GM12878 (cell line): Measurements from ENCODE around the gene SLC29A4.

Source experiments
- ASH2L ChIP-seq: fragments of 300-600, 200-600 bp; sonication (generic); IDR thresholded peaks from 2 replicates; pipeline ENCODE4 v1.6.1; 2017; ENCODE audit warnings: low read depth, mild to moderate bottlenecking, borderline replicate concordance
- HDGF ChIP-seq: fragments of 450-650 bp; IDR thresholded peaks from 2 replicates; pipeline ENCODE4 v1.6.1; 2016; ENCODE audit warnings: antibody characterized with exemption
- IKZF1 ChIP-seq: fragments of 450-650 bp; conservative IDR thresholded peaks from 2 replicates; pipeline ENCODE4 v1.6.1; 2017; ENCODE audit warnings: antibody characterized with exemption, mild to moderate bottlenecking
- JUND ChIP-seq: IDR thresholded peaks from 2 replicates; pipeline ENCODE4 v1.6.1; 2012; ENCODE audit warnings: low read depth, mild to moderate bottlenecking, low read length, improper control_type of control experiment, moderate library complexity
- POLR2A ChIP-seq: IDR thresholded peaks from 2 replicates; pipeline ENCODE4 v1.6.1; 2011; ENCODE audit warnings: low read depth, mild to moderate bottlenecking, low read length
- TF ChIP-seq, protein P1 (sequence below): fragments of 450-650 bp; IDR thresholded peaks from 2 replicates; pipeline ENCODE4 v1.6.1; 2014; ENCODE audit warnings: mild to moderate bottlenecking
- TF ChIP-seq, protein P2 (sequence below), 3 experiments: IDR thresholded peaks in 2 of 3; conservative IDR thresholded peaks in 1 of 3; 2 replicates each; pipeline ENCODE4 v1.5.1; 2011; ENCODE audit warnings: low read depth in 3 of 3, low read length in 3 of 3, mild to moderate bottlenecking in 3 of 3, control low read depth in 2 of 3, moderate library complexity in 2 of 3, inconsistent platforms in 1 of 3, mixed read lengths in 1 of 3; ENCODE audit not compliant: control insufficient read depth in 2 of 3, insufficient read depth in 1 of 3; ENCODE audit errors: extremely low read depth in 1 of 3
- TF ChIP-seq, protein P3 (sequence below): IDR thresholded peaks from 2 replicates; pipeline ENCODE4 v1.6.1; 2012; ENCODE audit warnings: mild to moderate bottlenecking, low read depth, low read length

DNA sequence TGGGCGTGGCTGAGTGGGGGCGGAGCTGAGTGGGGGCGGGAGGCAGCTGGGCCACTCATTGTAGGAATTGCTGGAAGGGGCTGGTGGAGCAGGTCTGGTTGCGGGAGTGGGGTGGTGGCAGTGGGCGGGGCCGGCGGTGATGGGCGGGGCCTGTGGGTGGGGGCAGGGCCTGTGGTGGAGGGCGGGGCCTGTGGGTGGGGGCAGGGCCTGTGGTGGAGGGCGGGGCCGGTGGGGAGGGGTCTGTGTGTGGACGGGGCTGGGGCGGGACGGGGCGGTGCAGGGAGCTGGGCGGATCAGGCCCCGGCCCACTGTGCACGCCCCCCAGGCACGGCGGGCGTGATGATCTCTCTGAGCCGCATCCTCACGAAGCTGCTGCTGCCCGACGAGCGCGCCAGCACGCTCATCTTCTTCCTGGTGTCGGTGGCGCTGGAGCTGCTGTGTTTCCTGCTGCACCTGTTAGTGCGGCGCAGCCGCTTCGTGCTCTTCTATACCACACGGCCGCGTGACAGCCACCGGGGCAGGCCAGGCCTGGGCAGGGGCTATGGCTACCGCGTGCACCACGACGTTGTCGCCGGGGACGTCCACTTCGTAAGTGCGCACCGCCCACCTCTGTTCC is 14.0 kb downstream of the SLC29A4 start:
- TF ChIP-seq, protein P1, sequence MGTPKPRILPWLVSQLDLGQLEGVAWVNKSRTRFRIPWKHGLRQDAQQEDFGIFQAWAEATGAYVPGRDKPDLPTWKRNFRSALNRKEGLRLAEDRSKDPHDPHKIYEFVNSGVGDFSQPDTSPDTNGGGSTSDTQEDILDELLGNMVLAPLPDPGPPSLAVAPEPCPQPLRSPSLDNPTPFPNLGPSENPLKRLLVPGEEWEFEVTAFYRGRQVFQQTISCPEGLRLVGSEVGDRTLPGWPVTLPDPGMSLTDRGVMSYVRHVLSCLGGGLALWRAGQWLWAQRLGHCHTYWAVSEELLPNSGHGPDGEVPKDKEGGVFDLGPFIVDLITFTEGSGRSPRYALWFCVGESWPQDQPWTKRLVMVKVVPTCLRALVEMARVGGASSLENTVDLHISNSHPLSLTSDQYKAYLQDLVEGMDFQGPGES, result no peak
- TF ChIP-seq HDGF (no peak), IKZF1 (no peak), POLR2A (0 out of 2 replicates have a peak, but pooled peaks have one; percentile 40), ASH2L (no peak), JUND (no peak)
- TF ChIP-seq, protein P2, sequence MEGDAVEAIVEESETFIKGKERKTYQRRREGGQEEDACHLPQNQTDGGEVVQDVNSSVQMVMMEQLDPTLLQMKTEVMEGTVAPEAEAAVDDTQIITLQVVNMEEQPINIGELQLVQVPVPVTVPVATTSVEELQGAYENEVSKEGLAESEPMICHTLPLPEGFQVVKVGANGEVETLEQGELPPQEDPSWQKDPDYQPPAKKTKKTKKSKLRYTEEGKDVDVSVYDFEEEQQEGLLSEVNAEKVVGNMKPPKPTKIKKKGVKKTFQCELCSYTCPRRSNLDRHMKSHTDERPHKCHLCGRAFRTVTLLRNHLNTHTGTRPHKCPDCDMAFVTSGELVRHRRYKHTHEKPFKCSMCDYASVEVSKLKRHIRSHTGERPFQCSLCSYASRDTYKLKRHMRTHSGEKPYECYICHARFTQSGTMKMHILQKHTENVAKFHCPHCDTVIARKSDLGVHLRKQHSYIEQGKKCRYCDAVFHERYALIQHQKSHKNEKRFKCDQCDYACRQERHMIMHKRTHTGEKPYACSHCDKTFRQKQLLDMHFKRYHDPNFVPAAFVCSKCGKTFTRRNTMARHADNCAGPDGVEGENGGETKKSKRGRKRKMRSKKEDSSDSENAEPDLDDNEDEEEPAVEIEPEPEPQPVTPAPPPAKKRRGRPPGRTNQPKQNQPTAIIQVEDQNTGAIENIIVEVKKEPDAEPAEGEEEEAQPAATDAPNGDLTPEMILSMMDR (IDR thresholded peaks at IDR 0.05 in 2 of 3, conservative IDR thresholded peaks at IDR 0.05 in 1 of 3; ENCODE audit: control insufficient read depth in 2 of 3, extremely low read depth in 1 of 3, insufficient read depth in 1 of 3, low read depth in 3 of 3, low read length in 3 of 3), result no peak
- TF ChIP-seq, protein P3, sequence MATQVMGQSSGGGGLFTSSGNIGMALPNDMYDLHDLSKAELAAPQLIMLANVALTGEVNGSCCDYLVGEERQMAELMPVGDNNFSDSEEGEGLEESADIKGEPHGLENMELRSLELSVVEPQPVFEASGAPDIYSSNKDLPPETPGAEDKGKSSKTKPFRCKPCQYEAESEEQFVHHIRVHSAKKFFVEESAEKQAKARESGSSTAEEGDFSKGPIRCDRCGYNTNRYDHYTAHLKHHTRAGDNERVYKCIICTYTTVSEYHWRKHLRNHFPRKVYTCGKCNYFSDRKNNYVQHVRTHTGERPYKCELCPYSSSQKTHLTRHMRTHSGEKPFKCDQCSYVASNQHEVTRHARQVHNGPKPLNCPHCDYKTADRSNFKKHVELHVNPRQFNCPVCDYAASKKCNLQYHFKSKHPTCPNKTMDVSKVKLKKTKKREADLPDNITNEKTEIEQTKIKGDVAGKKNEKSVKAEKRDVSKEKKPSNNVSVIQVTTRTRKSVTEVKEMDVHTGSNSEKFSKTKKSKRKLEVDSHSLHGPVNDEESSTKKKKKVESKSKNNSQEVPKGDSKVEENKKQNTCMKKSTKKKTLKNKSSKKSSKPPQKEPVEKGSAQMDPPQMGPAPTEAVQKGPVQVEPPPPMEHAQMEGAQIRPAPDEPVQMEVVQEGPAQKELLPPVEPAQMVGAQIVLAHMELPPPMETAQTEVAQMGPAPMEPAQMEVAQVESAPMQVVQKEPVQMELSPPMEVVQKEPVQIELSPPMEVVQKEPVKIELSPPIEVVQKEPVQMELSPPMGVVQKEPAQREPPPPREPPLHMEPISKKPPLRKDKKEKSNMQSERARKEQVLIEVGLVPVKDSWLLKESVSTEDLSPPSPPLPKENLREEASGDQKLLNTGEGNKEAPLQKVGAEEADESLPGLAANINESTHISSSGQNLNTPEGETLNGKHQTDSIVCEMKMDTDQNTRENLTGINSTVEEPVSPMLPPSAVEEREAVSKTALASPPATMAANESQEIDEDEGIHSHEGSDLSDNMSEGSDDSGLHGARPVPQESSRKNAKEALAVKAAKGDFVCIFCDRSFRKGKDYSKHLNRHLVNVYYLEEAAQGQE, result no peak
